Endothelial cell of umbilical vein (primary cell): ENCODE data around the gene PAX2.

Experiments used
- POLR2A ChIP-seq: IDR thresholded peaks from 2 replicates; pipeline ENCODE4 v1.6.1; 2012; ENCODE audit warnings: low read depth, mild to moderate bottlenecking, control low read depth, low read length
- POLR2AphosphoS5 ChIP-seq: IDR thresholded peaks from 2 replicates; pipeline ENCODE4 v1.6.1; 2012; ENCODE audit warnings: low read depth, mild to moderate bottlenecking, control low read depth, low read length, moderate library complexity; ENCODE audit not compliant: insufficient read depth
- TF ChIP-seq, protein P1 (sequence below), 2 donors: IDR thresholded peaks; 1 replicate in 1 of 2; 2 replicates in 1 of 2; pipeline ENCODE4 v1.5.1; 2011; ENCODE audit warnings: low read length in 2 of 2, mild to moderate bottlenecking in 2 of 2, moderate library complexity in 2 of 2, control low read depth in 1 of 2, inconsistent platforms in 1 of 2, low read depth in 1 of 2; ENCODE audit not compliant: insufficient read depth in 1 of 2; ENCODE audit errors: extremely low read depth in 1 of 2

DNA sequence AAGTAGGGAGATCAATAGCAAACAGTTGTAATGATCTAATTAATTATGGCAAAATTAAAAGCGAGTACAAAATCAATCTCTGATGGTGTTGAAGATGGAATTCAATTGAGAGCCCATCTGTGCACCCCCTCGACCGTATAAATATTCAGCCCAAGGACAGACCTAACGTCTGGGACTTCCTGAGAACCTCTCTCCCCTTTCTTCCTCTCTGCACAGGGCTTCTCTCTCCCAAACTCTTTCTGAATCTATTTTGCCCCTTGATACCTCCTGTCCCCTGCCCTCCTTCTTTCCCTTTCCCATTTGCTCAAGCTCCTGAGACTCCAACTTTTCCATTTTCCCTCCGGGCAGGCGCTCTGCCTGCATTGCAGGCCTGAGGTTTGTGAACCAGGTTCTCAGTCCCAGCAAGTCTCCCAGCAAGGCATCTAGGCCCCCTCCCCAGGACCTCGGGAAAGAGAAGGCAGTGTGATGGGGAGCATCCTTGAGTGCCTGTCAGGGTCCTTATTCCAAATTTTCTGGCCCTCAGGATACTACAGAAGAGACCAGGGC, 8.5 kb upstream of the PAX2 start:
- TF ChIP-seq POLR2AphosphoS5 (no peak), POLR2A (no peak)
- TF ChIP-seq, protein P1, sequence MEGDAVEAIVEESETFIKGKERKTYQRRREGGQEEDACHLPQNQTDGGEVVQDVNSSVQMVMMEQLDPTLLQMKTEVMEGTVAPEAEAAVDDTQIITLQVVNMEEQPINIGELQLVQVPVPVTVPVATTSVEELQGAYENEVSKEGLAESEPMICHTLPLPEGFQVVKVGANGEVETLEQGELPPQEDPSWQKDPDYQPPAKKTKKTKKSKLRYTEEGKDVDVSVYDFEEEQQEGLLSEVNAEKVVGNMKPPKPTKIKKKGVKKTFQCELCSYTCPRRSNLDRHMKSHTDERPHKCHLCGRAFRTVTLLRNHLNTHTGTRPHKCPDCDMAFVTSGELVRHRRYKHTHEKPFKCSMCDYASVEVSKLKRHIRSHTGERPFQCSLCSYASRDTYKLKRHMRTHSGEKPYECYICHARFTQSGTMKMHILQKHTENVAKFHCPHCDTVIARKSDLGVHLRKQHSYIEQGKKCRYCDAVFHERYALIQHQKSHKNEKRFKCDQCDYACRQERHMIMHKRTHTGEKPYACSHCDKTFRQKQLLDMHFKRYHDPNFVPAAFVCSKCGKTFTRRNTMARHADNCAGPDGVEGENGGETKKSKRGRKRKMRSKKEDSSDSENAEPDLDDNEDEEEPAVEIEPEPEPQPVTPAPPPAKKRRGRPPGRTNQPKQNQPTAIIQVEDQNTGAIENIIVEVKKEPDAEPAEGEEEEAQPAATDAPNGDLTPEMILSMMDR (IDR thresholded peaks at IDR 0.05; ENCODE audit: extremely low read depth in 1 of 2, insufficient read depth in 1 of 2, low read depth in 1 of 2, low read length in 2 of 2): no peak
